ENCODE measurements around the gene PRRX1. TPM values are rescaled to one million over a fixed set of nuclear protein-coding genes. Genes with fewer than 3 reads are reported as not detected.

PRRX1 gene
- total and polyA plus RNA-seq, 2 of the 13 experiments (the other 11 are each of a cell fraction or from before 2014, with no cell fraction given): not detected

GRCh38 chr1:170674986-170675385 lies 11.1 kb downstream of the PRRX1 start:
- H2AFZ ChIP-seq (ENCODE audit: low read length): no peak overlapping the region
- intact Hi-C loops (cut with micrococcal nuclease; ENCODE audit: unreplicated experiment) (no loop called here), in situ Hi-C loops (cut with HindIII; ENCODE audit: extremely low pct_ligation_motif_present, low pct_unique_long_range_greater_than_20kb) (no loop called here)
- no peaks in the 10 kb centered on the region for H3K9me3 ChIP-seq (ENCODE audit: low read length)
- H3K4me2 ChIP-seq (ENCODE audit: low read depth, low read length): no peak overlapping the region
- H3K27ac ChIP-seq (ENCODE audit: extremely low read length, insufficient read depth, low read length): no peak overlapping the region
- H3K79me2 ChIP-seq (ENCODE audit: insufficient read depth, low read length): no peaks in the 10 kb centered on the region
- no peaks in the 10 kb centered on the region for H3K4me1 ChIP-seq (ENCODE audit: insufficient read depth, low read length)
- ATAC-seq (no peak), DNase-seq (ENCODE audit: low spot score) (no peak), FAIRE-seq (no peak)
- 41% methylated on average over 1 of the region's 1 CpG for WGBS (ENCODE audit: low lambda C conversion rate)
- no peak overlapping the region for H3K4me3 ChIP-seq (replicated peaks in 1 of 3; ENCODE audit: insufficient read depth in 1 of 3, low read depth in 2 of 3, low read length in 3 of 3)
- POLR2A ChIA-PET: no interaction called here
- H4K20me1 ChIP-seq (ENCODE audit: insufficient read depth, low read length): no peaks in the 10 kb centered on the region
- no peak overlapping the region for H3K9ac ChIP-seq (ENCODE audit: insufficient read depth, low read depth, low read length)
- no peaks in the 10 kb centered on the region for H3K36me3 ChIP-seq (replicated peaks in 1 of 2; ENCODE audit: control insufficient read depth in 1 of 2, insufficient read depth in 2 of 2, low read length in 2 of 2)
- no TSS peak for BruUV-seq (replicated peaks)
- TF ChIP-seq HNF1A (IDR thresholded peaks at IDR 0.05; ENCODE audit: low read depth): no peak
- no peak for TF ChIP-seq HNF1A (CRISPR knock-in tag; IDR thresholded peaks at IDR 0.05; ENCODE audit: borderline replicate concordance)
- TF ChIP-seq GTF2F1 (IDR thresholded peaks at IDR 0.05; ENCODE audit: low read length): no peak
- no peak for TF ChIP-seq MXI1 (IDR thresholded peaks at IDR 0.05; ENCODE audit: borderline replicate concordance, low read depth, low read length)
- no peak for TF ChIP-seq NFIB (CRISPR knock-in tag; IDR thresholded peaks at IDR 0.05; ENCODE audit: borderline replicate concordance)
- TF ChIP-seq HOXA9 (CRISPR knock-in tag; IDR thresholded peaks at IDR 0.05; ENCODE audit: borderline replicate concordance): no peak
- TF ChIP-seq ZFX (CRISPR knock-in tag; IDR thresholded peaks at IDR 0.05; ENCODE audit: low read depth): no peak
- TF ChIP-seq ZNF672 (CRISPR knock-in tag; IDR thresholded peaks at IDR 0.05): no peak
- TF ChIP-seq ZNF3 (CRISPR knock-in tag; IDR thresholded peaks at IDR 0.05): no peak
- TF ChIP-seq PHF21A (CRISPR knock-in tag; IDR thresholded peaks at IDR 0.05): no peak
- TF ChIP-seq NFE2L1 (CRISPR knock-in tag; IDR thresholded peaks at IDR 0.05; ENCODE audit: borderline replicate concordance): no peak
- no peak for TF ChIP-seq XBP1 (CRISPR knock-in tag; IDR thresholded peaks at IDR 0.05)
- TF ChIP-seq ZNF737 (CRISPR knock-in tag; IDR thresholded peaks at IDR 0.05; ENCODE audit: borderline replicate concordance): no peak
- no peak for TF ChIP-seq MEIS2 (CRISPR knock-in tag; IDR thresholded peaks at IDR 0.05)
- TF ChIP-seq ZNF775 (CRISPR knock-in tag; IDR thresholded peaks at IDR 0.05; ENCODE audit: borderline replicate concordance): no peak
- CTCF ChIA-PET (ENCODE audit: low intra/inter-chr PET ratio, low total read pairs): no interaction called here
- peaks cover 0 to 15% of the 10 kb centered on the region in 2 experiments; a peak in 1 of 5 replicates for H3K27me3 ChIP-seq (ENCODE audit: control insufficient read depth in 1 of 2, insufficient read depth in 2 of 2, low read length in 2 of 2)

Data from HepG2 (cell line).